ELF-1 (cell line): ENCODE measurements around the gene MAIP1.

ENCODE experiments used
- DNase-seq: peaks from one replicate; pipeline ENCODE4 v3.0.0-alpha.2; 2016; ENCODE audit warnings: low read depth, low spot score

The MAIP1 gene

GRCh38 chr2:199989822-199990221 lies 34.4 kb downstream of the MAIP1 start:
- DNase-seq = no peak

- no peak for DNase-seq
Measured at GRCh38 chr2:199991691-199992090, 36.3 kb downstream of the MAIP1 start.

- DNase-seq = no peak
Measured at GRCh38 chr2:199992296-199992695, 36.9 kb downstream of the MAIP1 start.

GRCh38 chr2:199994371-199994770 lies 39.0 kb downstream of the MAIP1 start:
- no peak for DNase-seq

- DNase-seq = no peak
Measured at GRCh38 chr2:199994896-199995295, 39.5 kb downstream of the MAIP1 start.

GRCh38 chr2:199997296-199997695 lies 41.9 kb downstream of the MAIP1 start:
- DNase-seq = no peak

- no peak for DNase-seq
Measured at GRCh38 chr2:199999166-199999565, 43.8 kb downstream of the MAIP1 start.

- no peak for DNase-seq
Measured at GRCh38 chr2:200000444-200001163, 45.2 kb downstream of the MAIP1 start.

GRCh38 chr2:200003444-200003843 lies 48.1 kb downstream of the MAIP1 start:
- no peak for DNase-seq

GRCh38 chr2:200005675-200006074 lies 50.3 kb downstream of the MAIP1 start:
- no peak for DNase-seq

GRCh38 chr2:200007306-200007705 lies 51.9 kb downstream of the MAIP1 start:
- DNase-seq = no peak

- DNase-seq = no peak
Measured at GRCh38 chr2:200012401-200012800, 57.0 kb downstream of the MAIP1 start.
